GM12878 (cell line): Measurements from ENCODE around the gene EHF. TPM values are rescaled to one million over a fixed set of nuclear protein-coding genes. Genes with fewer than 3 reads are reported as not detected.

ENCODE experiments used
- ATAC-seq: fragments of 200-7000 bp; cut with Tn5 transposase; 3 replicates; pipeline ENCODE4 v1.9.1; 2020; ENCODE audit warnings: mild to moderate bottlenecking, moderate library complexity
- BruUV-seq: library from RNA; stranded (reverse); fragments of 400-500 nt; replicated peaks from 2 replicates; lab custom pipeline; 2021; lab: Mats Ljungman, UMichigan
- CTCF ChIA-PET: fragments of 300-600 bp; sonication (Branson Sonifier 250); formaldehyde crosslinking; extraction: SDS; loops from one replicate; lab custom pipeline; 2021; ENCODE audit warnings: inconsistent platforms; lab: Yijun Ruan, JAX
- POLR2A ChIA-PET: fragments of 350-600 bp; formaldehyde crosslinking; extraction: SDS; loops from one replicate; lab custom pipeline; 2021; ENCODE audit warnings: inconsistent platforms; lab: Charles Lee
- RAD21 ChIA-PET: fragments of 300-600 bp; sonication (Branson Sonifier 250); formaldehyde crosslinking; loops from one replicate; lab custom pipeline; 2023; ENCODE audit warnings: antibody characterized with exemption; ENCODE audit not compliant: unreplicated experiment; lab: Charles Lee
- SMC1A ChIA-PET: fragments of 300-600 bp; sonication (Branson Sonifier 250); formaldehyde crosslinking; loops from one replicate; lab custom pipeline; 2023; ENCODE audit not compliant: unreplicated experiment, uncharacterized antibody; lab: Charles Lee
- DNase-seq: peaks from one replicate; pipeline ENCODE4 v3.0.0-alpha.2; 2011; ENCODE audit warnings: low read depth, low spot score
- FAIRE-seq: peaks from 3 replicates; lab custom pipeline; 2011; peaks lifted over from hg19 to GRCh38; lab: Jason Lieb, UNC
- H2AFZ ChIP-seq: 2 replicates; pipeline ENCODE4 v1.6.0; 2011; ENCODE audit warnings: low read depth, low read length, control low read depth; ENCODE audit not compliant: control insufficient read depth
- H3K27ac ChIP-seq: 2 replicates; pipeline ENCODE4 v1.5.1; 2011; ENCODE audit warnings: control low read depth; ENCODE audit not compliant: control insufficient read depth, insufficient read depth
- H3K27me3 ChIP-seq, 2 experiments: replicated peaks in 1 of 2; 2 replicates each; pipeline versions ENCODE4 v1.6.0 to v1.6.1; 2011; ENCODE audit warnings: low read length in 1 of 2; ENCODE audit not compliant: control insufficient read depth in 2 of 2, insufficient read depth in 2 of 2
- H3K36me3 ChIP-seq, 2 experiments: 2 replicates each; pipeline ENCODE4 v1.5.1; 2011; ENCODE audit warnings: low read length in 1 of 2; ENCODE audit not compliant: control insufficient read depth in 2 of 2, insufficient read depth in 2 of 2
- H3K4me1 ChIP-seq: 2 replicates; pipeline ENCODE4 v1.6.1; 2011; ENCODE audit warnings: mild to moderate bottlenecking, low read length, moderate library complexity, mixed read lengths; ENCODE audit not compliant: control insufficient read depth, insufficient read depth
- H3K4me2 ChIP-seq: 2 replicates; pipeline ENCODE4 v1.6.0; 2011; ENCODE audit warnings: control low read depth; ENCODE audit not compliant: control insufficient read depth, insufficient read depth
- H3K4me3 ChIP-seq: fragments of 200-600 bp; sonication (generic); 2 replicates; pipeline ENCODE4 v1.5.1; 2016
- H3K79me2 ChIP-seq: 2 replicates; pipeline ENCODE4 v1.6.0; 2011; ENCODE audit warnings: low read length; ENCODE audit not compliant: control insufficient read depth, insufficient read depth
- H3K9ac ChIP-seq: 2 replicates; pipeline ENCODE4 v1.8.0; 2011; ENCODE audit warnings: low read length, control low read depth, mixed read lengths; ENCODE audit not compliant: control insufficient read depth, insufficient read depth
- H3K9me3 ChIP-seq: replicated peaks from 3 replicates; pipeline ENCODE4 v1.5.1; 2011; ENCODE audit warnings: mild to moderate bottlenecking, low read length; ENCODE audit not compliant: control insufficient read depth, insufficient read depth
- H4K20me1 ChIP-seq: 2 replicates; pipeline ENCODE4 v1.6.0; 2011; ENCODE audit not compliant: control insufficient read depth, insufficient read depth
- FOXM1 ChIP-seq: IDR thresholded peaks from 2 replicates; pipeline ENCODE4 v1.6.1; 2012; ENCODE audit warnings: low read depth, mild to moderate bottlenecking, inconsistent platforms, low read length, moderate library complexity
- RFX5 ChIP-seq: IDR thresholded peaks from 2 replicates; pipeline ENCODE4 v1.6.1; 2011; ENCODE audit warnings: low read depth, low read length, improper control_type of control experiment
- SMAD1 ChIP-seq: fragments of 450-650 bp; IDR thresholded peaks from 2 replicates; pipeline ENCODE4 v1.6.1; 2018; ENCODE audit warnings: mild to moderate bottlenecking, low read depth; ENCODE audit not compliant: partially characterized antibody
- SREBF1 ChIP-seq: IDR thresholded peaks from 2 replicates; pipeline ENCODE4 v1.6.1; 2012; ENCODE audit warnings: mild to moderate bottlenecking, low read length
- TCF12 ChIP-seq: IDR thresholded peaks from 2 replicates; pipeline ENCODE4 v1.6.1; 2011; ENCODE audit warnings: low read depth, mild to moderate bottlenecking, low read length
- TCF7 ChIP-seq: IDR thresholded peaks from 2 replicates; pipeline ENCODE4 v1.6.1; 2014; ENCODE audit warnings: antibody characterized with exemption, borderline replicate concordance
- in situ Hi-C: fragments of 300-500 bp; cut with MboI; formaldehyde crosslinking; loops from 9 replicates; pipeline ENCODE4 v1.14.3; 2018; ENCODE audit warnings: mixed read lengths
- intact Hi-C: fragments of 100-400 bp; cut with micrococcal nuclease; formaldehyde crosslinking; loops from one replicate; pipeline ENCODE4 v1.14.2; 2022; ENCODE audit not compliant: unreplicated experiment
- polyA plus RNA-seq, 11 experiments: library from polyadenylated mRNA; depleted of rRNA in 4 of 11; unstranded in 6 of 11; stranded (reverse) in 5 of 11; fragments of >200 nt; fragmentation: Nextera tagmentation in 4 of 11; fragmentation: Illumina TruSeq in 1 of 11; extraction: Ambion mirVana in 4 of 11; extraction: Trizol in 1 of 11; gene quantifications; 1 replicate in 1 of 11; 2 replicates in 10 of 11; pipeline versions ENCODE4 v1.2.1 to v1.2.3, GENCODE V29; 2011 to 2016; ENCODE audit warnings: inconsistent platforms in 2 of 11, missing spikeins in 2 of 11, low read depth in 1 of 11
- total RNA-seq, 4 experiments: library from RNA; depleted of rRNA in 3 of 4; stranded (reverse); fragments of >200 nt in 3 of 4; fragmentation: Illumina TruSeq in 1 of 4; extraction: Trizol in 1 of 4; gene quantifications; 2 replicates each; pipeline versions ENCODE4 v1.2.1 to v1.2.3, GENCODE V29; 2013 to 2021
- TF ChIP-seq, protein P1 (sequence below): IDR thresholded peaks from 2 replicates; pipeline ENCODE4 v1.6.1; 2012; ENCODE audit warnings: low read depth, low read length, improper control_type of control experiment
- TF ChIP-seq, protein P2 (sequence below): IDR thresholded peaks from 2 replicates; pipeline ENCODE4 v1.6.1; 2011; ENCODE audit warnings: borderline replicate concordance, low read depth, mild to moderate bottlenecking, moderate library complexity, low read length; ENCODE audit not compliant: insufficient read depth, poor library complexity, severe bottlenecking
- TF ChIP-seq, protein P3 (sequence below): fragments of 450-650 bp; formaldehyde crosslinking; IDR thresholded peaks from 2 replicates; pipeline ENCODE4 v1.4.0; 2020; ENCODE audit warnings: mild to moderate bottlenecking, moderate library complexity
- TF ChIP-seq, protein P4 (sequence below): IDR thresholded peaks from 2 replicates; pipeline ENCODE4 v1.6.1; 2012; ENCODE audit warnings: improper control_type of control experiment, low read depth, low read length; ENCODE audit not compliant: insufficient replicate concordance

The EHF gene
- total and polyA plus RNA-seq, 10 of the 15 experiments (the other 5 are each of a cell fraction or from before 2014, with no cell fraction given), result 0.04 to 0.33 (median 0.06) TPM; not detected in 6

DNA sequence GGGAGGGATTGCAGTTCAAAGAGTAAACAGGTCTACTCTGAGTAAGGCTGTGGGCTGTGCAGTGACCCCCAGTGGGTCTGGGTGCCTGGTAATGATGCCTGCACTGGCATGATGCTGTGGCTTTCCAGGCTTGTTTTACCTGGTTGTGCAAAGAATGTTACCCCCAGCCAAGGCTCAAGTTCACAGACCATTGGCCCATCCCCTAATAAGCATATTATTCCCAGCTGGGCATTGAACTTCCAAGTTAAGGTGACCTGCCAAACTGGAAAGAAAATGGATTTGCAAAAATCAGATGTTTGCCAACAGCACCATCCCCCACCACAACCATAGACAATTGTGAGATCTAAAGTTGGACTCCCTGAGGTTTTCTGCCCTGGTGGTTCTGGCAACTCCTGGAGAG lies 7.9 kb upstream of the EHF start:
- SMC1A ChIA-PET, result interaction anchor here (0.9 kb wide), 1 partner anchor 37 kb away, joined by 3 read pairs; no protein-coding TSS in a partner anchor
- peaks cover 20% of the 10 kb centered on the region for H3K4me1 ChIP-seq
- peak overlapping the region; percentile 31; the same call in 1 of the 2 replicates for H3K4me2 ChIP-seq
- CTCF ChIA-PET, result interaction anchor here (0.6 to 1.1 kb wide), 2 partner anchors 11 to 99 kb away, joined by 3 read pairs; no protein-coding TSS in a partner anchor
- FAIRE-seq, result no peak
- no peak overlapping the region for H3K4me3 ChIP-seq
- H3K27me3 ChIP-seq, result peaks cover 0 to 5% of the 10 kb centered on the region in 2 experiments; a peak in 1 of 4 replicates
- ATAC-seq, result no peak
- H3K9me3 ChIP-seq, result no peaks in the 10 kb centered on the region; the same call in 2 of the 3 replicates
- H3K36me3 ChIP-seq, result no peaks in the 10 kb centered on the region
- H4K20me1 ChIP-seq, result no peaks in the 10 kb centered on the region
- no peaks in the 10 kb centered on the region for H3K79me2 ChIP-seq
- no TSS peak for BruUV-seq
- H3K9ac ChIP-seq, result no peak overlapping the region
- TF ChIP-seq, protein P1, sequence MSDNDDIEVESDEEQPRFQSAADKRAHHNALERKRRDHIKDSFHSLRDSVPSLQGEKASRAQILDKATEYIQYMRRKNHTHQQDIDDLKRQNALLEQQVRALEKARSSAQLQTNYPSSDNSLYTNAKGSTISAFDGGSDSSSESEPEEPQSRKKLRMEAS, result no peak
- TF ChIP-seq TCF12, result no peak
- TF ChIP-seq SMAD1, result no peak
- TF ChIP-seq, protein P2, sequence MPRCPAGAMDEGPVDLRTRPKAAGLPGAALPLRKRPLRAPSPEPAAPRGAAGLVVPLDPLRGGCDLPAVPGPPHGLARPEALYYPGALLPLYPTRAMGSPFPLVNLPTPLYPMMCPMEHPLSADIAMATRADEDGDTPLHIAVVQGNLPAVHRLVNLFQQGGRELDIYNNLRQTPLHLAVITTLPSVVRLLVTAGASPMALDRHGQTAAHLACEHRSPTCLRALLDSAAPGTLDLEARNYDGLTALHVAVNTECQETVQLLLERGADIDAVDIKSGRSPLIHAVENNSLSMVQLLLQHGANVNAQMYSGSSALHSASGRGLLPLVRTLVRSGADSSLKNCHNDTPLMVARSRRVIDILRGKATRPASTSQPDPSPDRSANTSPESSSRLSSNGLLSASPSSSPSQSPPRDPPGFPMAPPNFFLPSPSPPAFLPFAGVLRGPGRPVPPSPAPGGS, result no peak
- TF ChIP-seq, protein P3, sequence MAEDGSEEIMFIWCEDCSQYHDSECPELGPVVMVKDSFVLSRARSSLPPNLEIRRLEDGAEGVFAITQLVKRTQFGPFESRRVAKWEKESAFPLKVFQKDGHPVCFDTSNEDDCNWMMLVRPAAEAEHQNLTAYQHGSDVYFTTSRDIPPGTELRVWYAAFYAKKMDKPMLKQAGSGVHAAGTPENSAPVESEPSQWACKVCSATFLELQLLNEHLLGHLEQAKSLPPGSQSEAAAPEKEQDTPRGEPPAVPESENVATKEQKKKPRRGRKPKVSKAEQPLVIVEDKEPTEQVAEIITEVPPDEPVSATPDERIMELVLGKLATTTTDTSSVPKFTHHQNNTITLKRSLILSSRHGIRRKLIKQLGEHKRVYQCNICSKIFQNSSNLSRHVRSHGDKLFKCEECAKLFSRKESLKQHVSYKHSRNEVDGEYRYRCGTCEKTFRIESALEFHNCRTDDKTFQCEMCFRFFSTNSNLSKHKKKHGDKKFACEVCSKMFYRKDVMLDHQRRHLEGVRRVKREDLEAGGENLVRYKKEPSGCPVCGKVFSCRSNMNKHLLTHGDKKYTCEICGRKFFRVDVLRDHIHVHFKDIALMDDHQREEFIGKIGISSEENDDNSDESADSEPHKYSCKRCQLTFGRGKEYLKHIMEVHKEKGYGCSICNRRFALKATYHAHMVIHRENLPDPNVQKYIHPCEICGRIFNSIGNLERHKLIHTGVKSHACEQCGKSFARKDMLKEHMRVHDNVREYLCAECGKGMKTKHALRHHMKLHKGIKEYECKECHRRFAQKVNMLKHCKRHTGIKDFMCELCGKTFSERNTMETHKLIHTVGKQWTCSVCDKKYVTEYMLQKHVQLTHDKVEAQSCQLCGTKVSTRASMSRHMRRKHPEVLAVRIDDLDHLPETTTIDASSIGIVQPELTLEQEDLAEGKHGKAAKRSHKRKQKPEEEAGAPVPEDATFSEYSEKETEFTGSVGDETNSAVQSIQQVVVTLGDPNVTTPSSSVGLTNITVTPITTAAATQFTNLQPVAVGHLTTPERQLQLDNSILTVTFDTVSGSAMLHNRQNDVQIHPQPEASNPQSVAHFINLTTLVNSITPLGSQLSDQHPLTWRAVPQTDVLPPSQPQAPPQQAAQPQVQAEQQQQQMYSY (CRISPR knock-in tag), result no peak
- TF ChIP-seq SREBF1, result no peak
- TF ChIP-seq, protein P4, sequence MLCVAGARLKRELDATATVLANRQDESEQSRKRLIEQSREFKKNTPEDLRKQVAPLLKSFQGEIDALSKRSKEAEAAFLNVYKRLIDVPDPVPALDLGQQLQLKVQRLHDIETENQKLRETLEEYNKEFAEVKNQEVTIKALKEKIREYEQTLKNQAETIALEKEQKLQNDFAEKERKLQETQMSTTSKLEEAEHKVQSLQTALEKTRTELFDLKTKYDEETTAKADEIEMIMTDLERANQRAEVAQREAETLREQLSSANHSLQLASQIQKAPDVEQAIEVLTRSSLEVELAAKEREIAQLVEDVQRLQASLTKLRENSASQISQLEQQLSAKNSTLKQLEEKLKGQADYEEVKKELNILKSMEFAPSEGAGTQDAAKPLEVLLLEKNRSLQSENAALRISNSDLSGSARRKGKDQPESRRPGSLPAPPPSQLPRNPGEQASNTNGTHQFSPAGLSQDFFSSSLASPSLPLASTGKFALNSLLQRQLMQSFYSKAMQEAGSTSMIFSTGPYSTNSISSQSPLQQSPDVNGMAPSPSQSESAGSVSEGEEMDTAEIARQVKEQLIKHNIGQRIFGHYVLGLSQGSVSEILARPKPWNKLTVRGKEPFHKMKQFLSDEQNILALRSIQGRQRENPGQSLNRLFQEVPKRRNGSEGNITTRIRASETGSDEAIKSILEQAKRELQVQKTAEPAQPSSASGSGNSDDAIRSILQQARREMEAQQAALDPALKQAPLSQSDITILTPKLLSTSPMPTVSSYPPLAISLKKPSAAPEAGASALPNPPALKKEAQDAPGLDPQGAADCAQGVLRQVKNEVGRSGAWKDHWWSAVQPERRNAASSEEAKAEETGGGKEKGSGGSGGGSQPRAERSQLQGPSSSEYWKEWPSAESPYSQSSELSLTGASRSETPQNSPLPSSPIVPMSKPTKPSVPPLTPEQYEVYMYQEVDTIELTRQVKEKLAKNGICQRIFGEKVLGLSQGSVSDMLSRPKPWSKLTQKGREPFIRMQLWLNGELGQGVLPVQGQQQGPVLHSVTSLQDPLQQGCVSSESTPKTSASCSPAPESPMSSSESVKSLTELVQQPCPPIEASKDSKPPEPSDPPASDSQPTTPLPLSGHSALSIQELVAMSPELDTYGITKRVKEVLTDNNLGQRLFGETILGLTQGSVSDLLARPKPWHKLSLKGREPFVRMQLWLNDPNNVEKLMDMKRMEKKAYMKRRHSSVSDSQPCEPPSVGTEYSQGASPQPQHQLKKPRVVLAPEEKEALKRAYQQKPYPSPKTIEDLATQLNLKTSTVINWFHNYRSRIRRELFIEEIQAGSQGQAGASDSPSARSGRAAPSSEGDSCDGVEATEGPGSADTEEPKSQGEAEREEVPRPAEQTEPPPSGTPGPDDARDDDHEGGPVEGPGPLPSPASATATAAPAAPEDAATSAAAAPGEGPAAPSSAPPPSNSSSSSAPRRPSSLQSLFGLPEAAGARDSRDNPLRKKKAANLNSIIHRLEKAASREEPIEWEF, result no peak
- TF ChIP-seq FOXM1, result no peak
- TF ChIP-seq TCF7, result no peak
- TF ChIP-seq RFX5, result no peak
- in situ Hi-C loops (no loop called here), intact Hi-C loops (no loop called here)
- H2AFZ ChIP-seq, result no peak overlapping the region
- H3K27ac ChIP-seq, result no peak overlapping the region
- DNase-seq, result no peak
- RAD21 ChIA-PET, result no interaction called here
- POLR2A ChIA-PET, result interaction anchor here (0.6 kb wide), 1 partner anchor 563 kb away, joined by 4 read pairs; no protein-coding TSS in a partner anchor
